ENCODE measurements around the gene DLG2. TPM values are rescaled to one million over a fixed set of nuclear protein-coding genes. Genes with fewer than 3 reads are reported as not detected.

DLG2 gene
- total RNA-seq, 1 experiment from 2014 or later: not detected

- in situ Hi-C loops (cut with HindIII; ENCODE audit: low pct_unique_long_range_greater_than_20kb, low sequenced_read_pairs): no loop called here
These were observed 31.8 kb downstream of the DLG2 start for GRCh38 chr11:85595285-85595884.

GRCh38 chr11:85590848-85591483 lies 36.2 kb downstream of the DLG2 start:
- in situ Hi-C loops (cut with HindIII; ENCODE audit: low pct_unique_long_range_greater_than_20kb, low sequenced_read_pairs): no loop called here

More at GRCh38 chr11:85595285-85595884, 31.8 kb downstream of the DLG2 start:
- peak; percentile 65 for DNase-seq (ENCODE audit: low read depth, low spot score)

GRCh38 chr11:85589373-85589772 lies 37.8 kb downstream of the DLG2 start:
- no peak for DNase-seq (ENCODE audit: low read depth, low spot score)
- in situ Hi-C loops (cut with HindIII; ENCODE audit: low pct_unique_long_range_greater_than_20kb, low sequenced_read_pairs): no loop called here

More at GRCh38 chr11:85590848-85591483, 36.2 kb downstream of the DLG2 start:
- peak; percentile 72 for DNase-seq (ENCODE audit: low read depth, low spot score)

- in situ Hi-C loops (cut with HindIII; ENCODE audit: low pct_unique_long_range_greater_than_20kb, low sequenced_read_pairs): no loop called here
- DNase-seq (ENCODE audit: low read depth, low spot score): no peak
These were observed 45.0 kb downstream of the DLG2 start for GRCh38 chr11:85582111-85582510.

- in situ Hi-C loops (cut with HindIII; ENCODE audit: low pct_unique_long_range_greater_than_20kb, low sequenced_read_pairs): no loop called here
- DNase-seq (ENCODE audit: low read depth, low spot score): no peak
These were observed 51.8 kb downstream of the DLG2 start for GRCh38 chr11:85575388-85575787.

- in situ Hi-C loops (cut with HindIII; ENCODE audit: low pct_unique_long_range_greater_than_20kb, low sequenced_read_pairs): no loop called here
- DNase-seq (ENCODE audit: low read depth, low spot score): no peak
These were observed 55.1 kb downstream of the DLG2 start for GRCh38 chr11:85572056-85572455.

- DNase-seq (ENCODE audit: low read depth, low spot score): no peak
- in situ Hi-C loops (cut with HindIII; ENCODE audit: low pct_unique_long_range_greater_than_20kb, low sequenced_read_pairs): no loop called here
These were observed 57.6 kb downstream of the DLG2 start for GRCh38 chr11:85569525-85569924.

GRCh38 chr11:85558411-85558810 lies 68.7 kb downstream of the DLG2 start:
- no peak for DNase-seq (ENCODE audit: low read depth, low spot score)
- in situ Hi-C loops (cut with HindIII; ENCODE audit: low pct_unique_long_range_greater_than_20kb, low sequenced_read_pairs): no loop called here

- peak; percentile 79 for DNase-seq (ENCODE audit: low read depth, low spot score)
- in situ Hi-C loops (cut with HindIII; ENCODE audit: low pct_unique_long_range_greater_than_20kb, low sequenced_read_pairs): no loop called here
These were observed 75.3 kb downstream of the DLG2 start for GRCh38 chr11:85551881-85552280.

GRCh38 chr11:85541683-85542082 lies 85.5 kb downstream of the DLG2 start:
- in situ Hi-C loops (cut with HindIII; ENCODE audit: low pct_unique_long_range_greater_than_20kb, low sequenced_read_pairs): no loop called here
- no peak for DNase-seq (ENCODE audit: low read depth, low spot score)

- DNase-seq (ENCODE audit: low read depth, low spot score): peak; percentile 2
- in situ Hi-C loops (cut with HindIII; ENCODE audit: low pct_unique_long_range_greater_than_20kb, low sequenced_read_pairs): no loop called here
These were observed 86.4 kb downstream of the DLG2 start for GRCh38 chr11:85540635-85541205.

- no peak for DNase-seq (ENCODE audit: low read depth, low spot score)
- in situ Hi-C loops (cut with HindIII; ENCODE audit: low pct_unique_long_range_greater_than_20kb, low sequenced_read_pairs): no loop called here
These were observed 87.0 kb downstream of the DLG2 start for GRCh38 chr11:85540181-85540580.

GRCh38 chr11:85539740-85540139 lies 87.4 kb downstream of the DLG2 start:
- no peak for DNase-seq (ENCODE audit: low read depth, low spot score)
- in situ Hi-C loops (cut with HindIII; ENCODE audit: low pct_unique_long_range_greater_than_20kb, low sequenced_read_pairs): no loop called here

GRCh38 chr11:85539029-85539689 lies 88.0 kb downstream of the DLG2 start:
- in situ Hi-C loops (cut with HindIII; ENCODE audit: low pct_unique_long_range_greater_than_20kb, low sequenced_read_pairs): no loop called here

GRCh38 chr11:85536438-85536837 lies 90.7 kb downstream of the DLG2 start:
- DNase-seq (ENCODE audit: low read depth, low spot score): no peak
- in situ Hi-C loops (cut with HindIII; ENCODE audit: low pct_unique_long_range_greater_than_20kb, low sequenced_read_pairs): no loop called here

More at GRCh38 chr11:85539029-85539689, 88.0 kb downstream of the DLG2 start:
- no peak for DNase-seq (ENCODE audit: low read depth, low spot score)

GRCh38 chr11:85534806-85535205 lies 92.3 kb downstream of the DLG2 start:
- in situ Hi-C loops (cut with HindIII; ENCODE audit: low pct_unique_long_range_greater_than_20kb, low sequenced_read_pairs): no loop called here
- DNase-seq (ENCODE audit: low read depth, low spot score): no peak

- in situ Hi-C loops (cut with HindIII; ENCODE audit: low pct_unique_long_range_greater_than_20kb, low sequenced_read_pairs): no loop called here
- DNase-seq (ENCODE audit: low read depth, low spot score): no peak
These were observed 95.8 kb downstream of the DLG2 start for GRCh38 chr11:85531191-85531897.

- DNase-seq (ENCODE audit: low read depth, low spot score): no peak
- in situ Hi-C loops (cut with HindIII; ENCODE audit: low pct_unique_long_range_greater_than_20kb, low sequenced_read_pairs): no loop called here
These were observed 96.5 kb downstream of the DLG2 start for GRCh38 chr11:85530634-85531033.
